Heart right ventricle (tissue), 16 donors: ENCODE results near the gene TMEM242. TPM values are rescaled to one million over a fixed set of nuclear protein-coding genes. Genes with fewer than 3 reads are reported as not detected.
"Not testable (repeated sequence)": the region's sequence is repeated elsewhere in the genome, so short reads cannot be mapped to it uniquely, and the experiment has no call there.

ENCODE experiments used
- ATAC-seq, 8 donors: fragments of 200-7000 bp; cut with Tn5 transposase; one replicate each; pipeline ENCODE4 v1.9.1; 2020; ENCODE audit warnings: mild to moderate bottlenecking in 8 of 8, moderate library complexity in 8 of 8, moderate number of reproducible peaks in 1 of 8
- DNase-seq, 2 donors: peaks; one replicate each; pipeline ENCODE4 v3.0.0-alpha.2; 2020
- H3K27ac ChIP-seq, 10 donors: fragments of 200-600 bp; sonication (generic) in 2 of 10; one replicate each; pipeline versions ENCODE4 v1.5.0 to v1.8.0; 2020 to 2022; ENCODE audit warnings: mild to moderate bottlenecking in 3 of 10
- H3K27me3 ChIP-seq, 7 donors: fragments of 200-600 bp; one replicate each; pipeline ENCODE4 v1.8.0; 2021 to 2022; ENCODE audit warnings: mild to moderate bottlenecking in 2 of 7
- H3K36me3 ChIP-seq, 9 donors: fragments of 200-600 bp; sonication (generic) in 1 of 9; one replicate each; pipeline versions ENCODE4 v1.5.0 to v1.8.0; 2020 to 2022; ENCODE audit warnings: mild to moderate bottlenecking in 2 of 9
- H3K4me1 ChIP-seq, 9 donors: fragments of 200-600 bp; sonication (generic) in 1 of 9; one replicate each; pipeline versions ENCODE4 v1.5.0 to v1.8.0; 2020 to 2022; ENCODE audit warnings: mild to moderate bottlenecking in 4 of 9
- H3K4me3 ChIP-seq, 10 donors: fragments of 200-600 bp; sonication (generic) in 2 of 10; one replicate each; pipeline versions ENCODE4 v1.5.0 to v1.8.0; 2020 to 2022; ENCODE audit warnings: mild to moderate bottlenecking in 7 of 10, moderate library complexity in 2 of 10
- H3K9me3 ChIP-seq, 11 donors: fragments of 200-600 bp in 10 of 11; sonication (generic) in 2 of 11; one replicate each; pipeline versions ENCODE4 v1.5.0 to v1.8.0; 2013 to 2022; ENCODE audit warnings: mild to moderate bottlenecking in 2 of 11, control low read depth in 1 of 11, moderate library complexity in 1 of 11
- WGBS, 2 donors: extraction: QIAGEN DNeasy Blood & Tissue Kit; methylation state at CpG; one replicate each; pipeline ENCODE4 v1.1.7; 2013; ENCODE audit warnings: inconsistent platforms in 1 of 2; 5-methylcytosine and 5-hydroxymethylcytosine counted together
- intact Hi-C, 10 donors: fragments of 100-400 bp; cut with DNase I; formaldehyde crosslinking; loops; one replicate each; pipeline versions ENCODE4 v1.11.1 to v1.14.2; 2022
- polyA plus RNA-seq, 2 donors: library from polyadenylated mRNA; stranded (reverse); fragments of 200-250 nt; gene quantifications; one replicate each; pipeline ENCODE4 v1.2.3, GENCODE V29; 2013
- total RNA-seq, 10 donors: library from RNA; stranded (reverse); fragmentation: NEBNext Ultra II Directional in 3 of 10; extraction: Animal tissue kit (Norgen Biotek cat#: 25700) in 3 of 10; gene quantifications; one replicate each; pipeline versions ENCODE4 v1.2.1 to v1.2.4, GENCODE V29; 2021 to 2023
- TF ChIP-seq, protein P1 (sequence below), 9 donors: fragments of 200-600 bp; sonication (generic) in 2 of 9; IDR thresholded peaks; one replicate each; pipeline versions ENCODE4 v1.5.0 to v1.8.0; 2021 to 2022; ENCODE audit warnings: antibody characterized with exemption in 9 of 9, mild to moderate bottlenecking in 5 of 9, moderate library complexity in 1 of 9
- donor health status: Arrhythmogenic right ventricular cardiomyopathy.
- donor health status: ischemic (EF 13 %, LVEDD 7.1; RV severe dilation, severe dysfunction).
- donor health status: healthy with polysubstance abuse.
- donor health status: DM: no; HTN: yes; CAD: no.
- donor health status: DM: no; HTN: no; CAD: no.
- donor health status: ischemic (EF 25% LVEDD 6.9; RV normal size, moderate dysfunction).
- donor health status: ischemic (EF 25% LVEDD 5.7; RV mildly dilated, moderate dysfunction).
- donor health status: healthy.
- donor health status: DM: yes; HTN: yes; CAD: no.
- donor health status: Ischemic cardiomyopathy.
- donor health status: ischemic (EF 35%, LVEDD 5.7; RV mildly dilated, moderate dysfunction).
- donor health status: nonischemic (EF 11% LVEDD 7.7; RV severe dilation, severe dysfunction).
- donor health status: DM: yes; HTN: yes; CAD: no.
- donor health status: PGD.
- donor health status: ischemic (EF 29% LVEDD 5.4; RV normal size, mild dysfunction).
- donor health status: nonischemic (EF 23%, LVEDD 6.1; RV moderate dilation, normal function).

Gene TMEM242
- total and polyA plus RNA-seq, 12 donors, result 8.9 to 18.7 (median 16.2) TPM

DNA sequence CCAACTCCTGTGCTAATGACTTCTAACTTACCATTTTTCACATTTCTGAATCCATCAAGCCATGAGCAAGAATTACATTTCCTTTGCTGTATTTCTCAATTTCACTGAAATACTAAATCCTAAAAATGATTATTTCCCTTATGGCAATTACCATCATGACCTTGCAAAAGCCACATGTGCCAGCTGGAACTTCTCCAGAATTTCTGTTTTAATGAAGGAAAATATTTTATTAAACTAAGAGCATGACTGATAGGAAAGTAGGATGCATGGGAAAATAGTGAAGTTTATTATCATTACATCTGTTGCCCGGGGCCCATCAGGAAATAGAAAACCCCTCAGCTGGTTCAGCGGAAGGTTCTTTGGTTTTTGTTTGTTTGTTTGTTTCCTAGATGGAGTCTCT, 14.4 kb upstream of the TMEM242 start:
- no peak overlapping the region for H3K4me3 ChIP-seq
- ATAC-seq (no peak), DNase-seq (no peak)
- WGBS, 2 donors, result 67 to 72% methylated on average over 2 of the region's 2 CpGs
- peaks cover 0 to 5% (median 0%) of the 10 kb centered on the region in 7 donors for H3K27me3 ChIP-seq
- H3K36me3 ChIP-seq, result no peaks in the 10 kb centered on the region
- TF ChIP-seq, protein P1, sequence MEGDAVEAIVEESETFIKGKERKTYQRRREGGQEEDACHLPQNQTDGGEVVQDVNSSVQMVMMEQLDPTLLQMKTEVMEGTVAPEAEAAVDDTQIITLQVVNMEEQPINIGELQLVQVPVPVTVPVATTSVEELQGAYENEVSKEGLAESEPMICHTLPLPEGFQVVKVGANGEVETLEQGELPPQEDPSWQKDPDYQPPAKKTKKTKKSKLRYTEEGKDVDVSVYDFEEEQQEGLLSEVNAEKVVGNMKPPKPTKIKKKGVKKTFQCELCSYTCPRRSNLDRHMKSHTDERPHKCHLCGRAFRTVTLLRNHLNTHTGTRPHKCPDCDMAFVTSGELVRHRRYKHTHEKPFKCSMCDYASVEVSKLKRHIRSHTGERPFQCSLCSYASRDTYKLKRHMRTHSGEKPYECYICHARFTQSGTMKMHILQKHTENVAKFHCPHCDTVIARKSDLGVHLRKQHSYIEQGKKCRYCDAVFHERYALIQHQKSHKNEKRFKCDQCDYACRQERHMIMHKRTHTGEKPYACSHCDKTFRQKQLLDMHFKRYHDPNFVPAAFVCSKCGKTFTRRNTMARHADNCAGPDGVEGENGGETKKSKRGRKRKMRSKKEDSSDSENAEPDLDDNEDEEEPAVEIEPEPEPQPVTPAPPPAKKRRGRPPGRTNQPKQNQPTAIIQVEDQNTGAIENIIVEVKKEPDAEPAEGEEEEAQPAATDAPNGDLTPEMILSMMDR (IDR thresholded peaks at IDR 0.05), result no peak
- intact Hi-C loops, result no loop called here
- no peak overlapping the region for H3K27ac ChIP-seq
- no peaks in the 10 kb centered on the region for H3K9me3 ChIP-seq
- H3K4me1 ChIP-seq, result peaks cover 0 to 12% (median 0%) of the 10 kb centered on the region in 9 donors

DNA sequence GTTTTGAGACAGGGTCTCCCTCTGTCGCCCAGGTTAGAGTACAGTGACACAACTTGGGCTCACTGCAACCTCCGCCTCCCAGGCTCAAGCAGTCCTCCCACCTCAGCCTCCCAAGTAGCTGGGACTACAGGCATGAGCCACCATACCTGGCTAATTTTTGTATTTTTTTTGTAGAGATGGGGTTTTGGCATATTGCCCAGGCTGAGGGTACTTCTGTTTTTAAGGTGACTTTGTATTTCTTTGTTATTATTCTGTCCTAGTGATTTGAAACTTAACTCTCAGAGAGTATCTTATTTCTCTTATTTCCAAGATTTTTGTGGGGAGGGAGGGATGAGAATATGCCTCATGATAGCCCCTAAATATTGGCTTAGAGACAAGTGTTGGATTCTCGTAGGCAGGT, 14.0 kb upstream of the TMEM242 start:
- intact Hi-C loops, ATAC-seq, H3K4me3 ChIP-seq, H3K36me3 ChIP-seq, H3K27ac ChIP-seq, H3K27me3 ChIP-seq, H3K9me3 ChIP-seq, DNase-seq: not testable (repeated sequence)
- WGBS, 2 donors, result 78 to 90% methylated on average over 3 of the region's 3 CpGs
- H3K4me1 ChIP-seq, result peaks cover 0 to 12% (median 0%) of the 10 kb centered on the region in 9 donors

DNA sequence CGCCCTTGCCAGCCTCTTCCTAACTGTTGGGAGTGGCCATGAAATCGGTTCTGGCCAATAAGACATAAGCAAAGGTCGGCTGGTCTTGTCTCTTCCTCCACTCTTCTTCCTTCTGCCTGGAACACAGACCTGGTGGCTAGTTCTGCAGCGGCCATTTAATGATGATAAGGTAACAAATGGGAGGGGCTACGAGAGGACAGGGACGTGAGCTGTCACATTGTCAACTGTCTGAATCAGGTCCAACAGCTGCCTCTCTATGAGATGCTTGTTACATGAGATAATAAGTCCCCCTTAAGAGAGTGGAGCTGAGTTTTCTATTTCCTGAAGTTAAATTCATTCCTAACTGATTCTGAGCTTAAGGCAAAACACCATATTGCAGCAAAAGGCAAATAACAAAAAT, 12.5 kb upstream of the TMEM242 start:
- TF ChIP-seq, protein P1 (IDR thresholded peaks at IDR 0.05), result no peak
- intact Hi-C loops, result no loop called here
- Histone ChIP-seq H3K27ac (peak overlapping the region in 5 of 10 donors; percentile 6 to 57 (median 45)), H3K27me3 (peaks cover 0 to 5% (median 0%) of the 10 kb centered on the region in 7 donors), H3K4me1 (peaks cover 0 to 12% (median 0%) of the 10 kb centered on the region in 9 donors), H3K36me3 (no peaks in the 10 kb centered on the region), H3K4me3 (no peak overlapping the region), H3K9me3 (no peaks in the 10 kb centered on the region)
- ATAC-seq (peak in 7 of 8 donors; percentile 23 to 79 (median 55)), DNase-seq (no peak)
- WGBS, 2 donors, result 31 to 40% methylated on average over 6 of the region's 6 CpGs

DNA sequence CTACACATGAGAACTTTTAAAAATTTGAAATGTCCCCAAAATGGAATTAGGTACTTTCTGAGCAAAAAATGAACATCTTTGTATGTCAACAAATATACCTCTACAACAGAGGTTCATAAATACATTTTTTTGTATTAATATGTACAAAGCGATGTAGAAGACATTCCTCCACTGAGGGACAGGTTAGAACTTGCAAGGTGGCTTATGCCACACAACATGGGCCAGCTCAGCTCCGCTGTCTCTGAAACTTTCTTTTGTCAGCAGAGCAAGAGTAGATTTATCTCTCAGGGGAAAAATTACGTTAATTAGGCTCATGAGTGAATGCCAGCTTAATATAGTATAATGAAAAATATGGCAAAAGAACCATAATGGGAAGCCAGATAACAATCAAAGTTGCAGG, 10.6 kb upstream of the TMEM242 start:
- Histone ChIP-seq H3K27me3 (peaks cover 0 to 5% (median 0%) of the 10 kb centered on the region in 7 donors), H3K4me3 (no peak overlapping the region), H3K36me3 (no peaks in the 10 kb centered on the region), H3K27ac (no peak overlapping the region), H3K9me3 (no peaks in the 10 kb centered on the region), H3K4me1 (peaks cover 0 to 24% (median under 1%) of the 10 kb centered on the region in 9 donors)
- TF ChIP-seq, protein P1 (IDR thresholded peaks at IDR 0.05), result no peak
- intact Hi-C loops, result no loop called here
- WGBS, 2 donors, result 79 to 85% methylated on average over 3 of the region's 3 CpGs
- no peak for DNase-seq
- no peak for ATAC-seq

DNA sequence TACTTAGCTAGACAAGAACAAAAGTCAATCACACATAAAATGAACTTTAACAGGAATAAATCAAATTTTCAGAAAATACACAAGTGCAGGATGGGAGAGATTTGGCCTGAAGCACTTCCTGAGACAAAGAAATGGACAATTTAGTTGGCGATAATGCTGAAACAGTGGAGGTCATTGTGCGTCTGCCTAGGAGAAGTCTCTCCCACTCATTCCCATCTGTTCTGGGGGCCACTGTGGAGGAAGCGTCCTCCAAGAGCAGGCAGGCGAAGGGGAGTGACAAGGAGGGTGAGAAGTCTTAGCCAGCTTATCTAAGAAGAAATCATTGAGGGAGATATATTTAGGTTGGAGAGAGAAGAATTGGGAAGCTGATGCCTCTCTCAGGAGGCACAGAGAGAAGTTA, 10.2 kb upstream of the TMEM242 start:
- no peak overlapping the region for H3K4me3 ChIP-seq
- intact Hi-C loops, result no loop called here
- ATAC-seq, result no peak
- TF ChIP-seq, protein P1 (IDR thresholded peaks at IDR 0.05), result no peak
- peaks cover 0 to 25% (median 3%) of the 10 kb centered on the region in 9 donors for H3K4me1 ChIP-seq
- no peaks in the 10 kb centered on the region for H3K9me3 ChIP-seq
- no peak for DNase-seq
- H3K27me3 ChIP-seq, result peaks cover 0 to 5% (median 0%) of the 10 kb centered on the region in 7 donors
- no peak overlapping the region for H3K27ac ChIP-seq
- WGBS, 2 donors, result 54 to 60% methylated on average over 4 of the region's 4 CpGs
- no peaks in the 10 kb centered on the region for H3K36me3 ChIP-seq
